Measurements from ENCODE around the gene CD7.
A peak's percentile ranks its signal among the peaks of the same experiment; 100 is the strongest.

CD7 gene

GRCh38 chr17:82328141-82328993 is 11.0 kb upstream of the CD7 start:
- DNase-seq (ENCODE audit: low read depth in 3 of 3) = no peak

DNA sequence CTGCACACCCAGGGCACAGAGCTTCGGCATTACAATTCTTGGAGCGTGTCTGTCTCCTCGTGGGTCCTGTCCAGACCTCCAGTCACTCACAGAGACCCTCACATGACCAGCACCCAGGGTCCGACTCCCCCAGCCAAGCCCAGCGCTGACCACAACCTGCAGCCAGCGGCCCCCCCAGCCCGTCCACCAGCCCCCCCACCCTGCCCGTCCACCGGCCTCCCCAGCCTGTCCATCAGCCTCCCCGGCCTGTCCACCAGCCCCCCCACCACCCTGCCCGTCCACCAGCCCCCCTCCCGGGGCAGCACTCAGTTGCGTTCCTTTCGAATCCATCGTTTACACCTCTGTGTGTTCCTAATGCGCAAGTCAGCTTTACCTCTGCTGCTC is 10.3 kb upstream of the CD7 start:
- DNase-seq (ENCODE audit: low read depth in 3 of 3) = no peak

DNA sequence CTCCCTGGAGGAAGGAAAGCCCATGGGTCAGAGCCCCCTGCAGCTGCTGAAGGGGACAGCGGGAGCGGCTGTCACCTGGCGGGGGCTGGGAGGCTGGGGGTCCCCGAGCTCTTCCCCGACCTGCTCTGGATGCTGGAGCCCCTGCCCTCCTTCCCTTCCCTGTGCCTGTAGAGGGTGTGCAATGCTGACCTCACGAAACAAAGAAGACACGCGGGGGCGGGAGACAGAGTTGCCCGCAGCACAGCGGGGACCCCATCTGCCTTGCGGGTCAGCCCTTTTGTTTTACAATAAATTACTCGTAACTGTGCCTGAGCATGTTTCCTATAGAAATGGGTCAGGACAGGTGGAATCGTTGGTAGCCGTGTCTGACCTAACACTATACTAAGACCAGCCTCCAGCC is 9.9 kb upstream of the CD7 start:
- DNase-seq (ENCODE audit: low read depth in 3 of 3) = no peak

- no peak for DNase-seq (ENCODE audit: low read depth in 3 of 3)
These were observed 8.1 kb upstream of the CD7 start for GRCh38 chr17:82325286-82326180.

DNA sequence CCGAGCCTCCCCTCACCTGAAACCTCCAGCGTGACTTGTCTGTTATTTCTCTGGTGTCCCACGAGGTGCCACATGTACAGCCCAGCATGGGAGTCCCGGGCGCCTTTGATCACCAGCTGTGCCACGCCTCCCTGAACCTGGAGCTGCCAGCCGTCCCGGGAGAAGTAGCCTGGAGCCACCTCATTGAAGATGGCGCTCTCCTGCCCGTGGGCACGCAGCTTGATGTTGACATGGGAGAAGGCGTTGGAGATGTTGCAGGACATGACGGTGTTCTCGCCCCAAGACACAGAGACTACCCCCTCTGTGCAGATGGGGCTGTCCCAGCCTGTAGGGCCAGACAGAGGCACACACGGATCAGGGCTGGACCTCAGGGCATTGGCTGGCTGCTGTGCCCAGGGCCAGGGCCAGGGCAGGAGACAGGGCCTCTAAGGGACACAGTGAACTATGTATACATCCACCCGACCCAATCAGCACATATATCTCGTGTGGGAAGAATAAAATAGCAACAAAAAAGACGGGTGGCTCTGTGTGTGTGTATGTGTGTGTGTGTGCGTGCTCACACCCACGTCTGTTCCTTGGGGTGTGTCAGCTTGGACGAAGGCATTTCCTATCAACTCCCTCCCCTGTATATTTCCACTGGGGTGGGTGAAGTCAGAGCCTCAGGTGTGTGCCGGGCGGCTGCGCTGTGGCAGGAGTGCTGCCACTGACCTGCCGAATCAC is 7.3 kb upstream of the CD7 start:
- DNase-seq (ENCODE audit: low read depth in 3 of 3) = no peak

DNA sequence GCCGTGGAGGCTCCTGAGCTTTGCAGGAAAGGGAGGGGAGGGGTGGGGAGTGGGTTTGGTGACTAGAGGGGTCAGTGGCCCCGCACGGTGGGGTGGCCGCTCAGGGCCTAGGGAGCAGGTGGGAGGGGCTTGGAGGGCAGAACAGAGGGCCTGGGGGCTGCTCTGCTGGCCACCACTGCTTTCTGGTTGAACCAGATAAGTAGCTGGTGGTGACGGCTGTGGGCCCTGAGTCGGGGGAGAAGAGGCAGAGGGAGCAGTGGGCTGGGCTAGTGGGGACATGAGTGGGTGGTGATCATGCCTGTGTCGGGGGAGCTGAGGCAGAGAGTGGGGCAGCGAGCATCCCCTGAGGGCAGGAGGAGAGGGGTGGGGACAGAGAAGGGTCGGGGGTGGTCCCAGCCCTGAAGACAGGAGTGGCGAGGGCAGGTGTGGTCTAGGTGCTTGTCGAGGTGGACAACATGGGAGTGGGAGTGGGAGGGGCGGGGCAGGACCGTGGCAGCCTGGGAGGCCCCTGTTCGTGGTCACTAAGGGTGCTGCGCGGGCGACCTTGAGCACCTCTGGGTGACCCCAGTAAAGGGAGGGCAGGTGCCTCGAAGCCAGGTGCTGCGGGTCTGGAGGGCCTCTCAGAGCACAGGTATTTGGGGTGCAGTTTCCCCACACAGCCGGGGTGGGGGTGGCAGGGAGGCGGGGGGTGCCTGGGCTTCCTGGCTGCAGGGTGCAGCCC is 6.3 kb upstream of the CD7 start:
- DNase-seq (ENCODE audit: low read depth in 3 of 3) = no peak

- DNase-seq (ENCODE audit: low read depth in 3 of 3) = no peak
These were observed 5.4 kb upstream of the CD7 start for GRCh38 chr17:82322526-82323453.

- DNase-seq (ENCODE audit: low read depth in 3 of 3) = no peak
These were observed 4.6 kb upstream of the CD7 start for GRCh38 chr17:82321947-82322466.

DNA sequence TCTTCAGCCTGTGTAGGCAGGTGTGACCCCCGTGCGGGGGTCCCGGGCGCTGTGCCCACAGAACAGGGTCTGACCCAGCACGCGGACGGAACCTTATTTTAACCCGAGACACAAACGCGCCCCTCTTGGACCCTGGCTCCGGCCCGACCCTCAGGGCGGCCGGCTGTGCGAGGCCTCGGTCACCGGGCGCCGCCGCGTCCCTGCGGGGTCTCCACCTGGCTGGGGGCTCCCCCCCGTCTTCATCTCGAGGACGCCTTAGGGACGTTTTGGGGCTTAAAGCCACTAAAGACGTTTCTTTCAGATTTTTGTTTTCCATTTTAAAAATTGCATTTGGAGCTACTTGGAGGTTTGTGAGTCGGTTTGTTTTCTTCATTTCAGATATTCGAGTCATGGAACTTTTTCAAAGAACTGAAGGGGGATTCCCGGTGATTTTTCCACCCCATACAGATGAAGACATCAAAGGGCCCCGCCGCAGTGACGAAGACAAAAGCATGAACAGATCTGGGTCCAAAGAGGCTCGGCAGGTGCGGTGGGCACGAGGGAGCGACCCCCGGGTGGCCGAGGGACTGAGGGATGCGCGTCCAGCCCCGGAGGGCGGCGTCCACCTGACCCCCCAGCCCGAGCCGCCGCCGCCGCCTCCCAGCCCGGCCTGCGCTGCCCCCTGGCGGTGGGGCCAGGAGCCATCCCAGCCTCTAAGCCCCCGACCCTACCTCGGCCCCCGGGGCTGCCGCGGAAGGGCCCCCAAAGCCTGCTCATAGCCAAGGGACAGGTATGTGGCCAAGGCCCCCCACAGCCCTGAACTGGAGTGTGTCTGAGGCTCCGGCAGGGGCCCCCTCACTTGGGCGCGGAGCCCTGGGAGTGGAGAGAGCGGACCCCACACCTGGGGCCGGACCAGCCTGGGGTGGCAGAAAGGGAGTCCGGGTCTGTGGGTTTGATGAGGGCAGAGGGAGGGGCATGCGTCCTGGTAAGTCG is 3.8 kb upstream of the CD7 start:
- DNase-seq (ENCODE audit: low read depth in 3 of 3) = peak; percentile 61 to 70 (median 61)

DNA sequence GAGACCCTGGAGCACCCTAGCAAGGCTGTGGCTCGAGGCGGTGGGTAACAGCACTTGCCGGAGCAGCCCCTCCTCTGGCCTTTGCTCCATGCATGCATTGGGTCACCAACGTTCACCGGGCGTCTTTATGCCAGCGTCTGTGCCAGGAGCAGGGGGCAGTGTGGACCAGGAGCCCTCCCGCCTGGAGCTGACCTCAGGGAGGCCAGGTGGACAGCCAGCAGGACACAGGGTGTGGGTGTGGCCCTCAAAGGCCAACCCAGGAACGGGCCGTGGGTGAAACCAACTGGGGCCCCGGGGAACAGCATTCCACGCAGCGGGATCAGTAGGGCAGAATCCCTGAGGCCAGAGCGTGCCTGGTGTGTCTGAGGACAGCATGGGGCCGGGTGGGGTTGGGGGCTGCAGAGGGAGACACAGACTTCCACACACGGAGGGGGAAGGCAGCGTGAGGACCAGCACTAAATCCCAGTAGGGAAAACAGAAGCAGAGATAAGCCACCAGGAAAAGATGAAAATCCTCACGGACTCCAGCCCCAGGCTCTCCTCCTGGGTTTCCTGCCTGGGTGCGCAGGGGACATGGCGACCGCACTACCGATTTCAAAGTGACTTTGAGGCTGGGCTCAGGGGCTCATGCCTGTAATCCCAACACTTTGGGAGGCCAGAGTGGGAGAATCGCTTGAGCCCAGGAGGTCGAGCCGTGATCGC is 2.9 kb upstream of the CD7 start:
- DNase-seq (ENCODE audit: low read depth in 3 of 3) = no peak

GRCh38 chr17:82319619-82320062 is 2.2 kb upstream of the CD7 start:
- no peak for DNase-seq (ENCODE audit: low read depth in 3 of 3)

- DNase-seq (ENCODE audit: low read depth in 3 of 3) = no peak
These were observed 1.6 kb upstream of the CD7 start for GRCh38 chr17:82318772-82319606.

DNA sequence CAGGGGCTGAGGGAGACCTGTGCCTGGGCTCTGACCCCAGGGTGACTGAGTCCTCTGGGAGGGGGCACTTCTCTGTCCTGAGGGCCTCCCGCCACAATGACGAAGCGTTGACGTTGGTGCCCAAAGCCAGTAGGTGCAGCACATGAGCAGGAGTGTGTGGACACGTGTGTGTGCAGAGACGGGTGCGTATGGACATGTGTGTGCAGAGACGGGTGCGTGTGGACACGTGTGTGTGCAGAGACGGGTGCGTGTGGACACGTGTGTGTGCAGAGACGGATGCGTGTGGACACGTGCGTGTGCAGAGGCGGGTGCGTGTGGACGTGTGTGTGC is 726 bp upstream of the CD7 start:
- DNase-seq (ENCODE audit: low read depth in 3 of 3) = no peak

DNA sequence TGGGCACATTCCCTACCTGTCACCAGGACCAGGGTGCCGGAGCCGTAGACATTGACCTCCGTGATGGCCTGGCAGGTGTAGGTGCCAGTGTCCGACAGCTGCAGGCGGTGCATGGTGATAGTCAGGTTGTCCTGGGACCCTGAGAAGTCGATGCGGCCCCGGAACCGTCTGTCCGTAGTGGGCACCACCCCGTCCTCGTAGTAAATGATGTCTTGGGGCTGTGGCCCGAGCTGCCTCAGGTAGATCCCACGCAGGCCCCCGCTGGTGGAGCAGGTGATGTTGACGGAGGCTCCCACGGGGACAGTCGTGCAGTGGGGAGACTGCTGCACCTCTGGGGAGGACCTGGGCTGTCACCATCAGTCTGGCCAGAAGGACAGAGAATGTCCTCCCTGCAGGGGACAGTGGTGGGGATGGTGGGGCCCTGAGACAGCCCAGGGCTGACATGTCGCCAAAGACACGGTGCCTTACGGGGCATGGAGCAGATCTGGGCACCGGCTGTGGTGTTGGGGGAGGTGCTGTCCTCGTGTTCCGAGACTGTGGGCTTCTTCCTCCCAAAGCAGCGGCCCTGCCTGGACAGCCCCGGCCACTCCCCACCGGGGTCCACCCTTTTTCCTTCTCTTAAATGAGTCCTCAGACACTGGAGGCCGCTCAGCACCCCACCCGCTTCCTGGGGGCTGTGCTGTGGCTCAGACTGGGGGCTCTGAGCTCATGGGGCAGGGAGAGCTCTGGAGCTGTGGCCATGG is 586 bp downstream of the CD7 start:
- DNase-seq (ENCODE audit: low read depth in 3 of 3) = no peak

- DNase-seq (ENCODE audit: low read depth in 3 of 3) = peak in 1 of 3 donors; percentile 45
These were observed 1.6 kb downstream of the CD7 start for GRCh38 chr17:82315703-82316358.
